ACC112 (cell line): Measurements from ENCODE around the gene PHF8.

Source experiments
- H2AFZ ChIP-seq: fragments of 200-600 bp; sonication (generic); one replicate; pipeline ENCODE4 v1.6.0; 2017; ENCODE audit warnings: antibody characterized with exemption, low read length; ENCODE audit not compliant: unreplicated experiment
- H3K27ac ChIP-seq: fragments of 200-600 bp; sonication (generic); 2 replicates; pipeline ENCODE4 v1.5.1; 2014; ENCODE audit warnings: low read depth, mild to moderate bottlenecking, antibody characterized with exemption, low read length, moderate library complexity
- H3K27me3 ChIP-seq: fragments of 200-600 bp; sonication (generic); 2 replicates; pipeline ENCODE4 v1.6.1; 2014; ENCODE audit warnings: mild to moderate bottlenecking, antibody characterized with exemption, low read length, moderate library complexity, mixed read lengths; ENCODE audit not compliant: insufficient read depth
- H3K36me3 ChIP-seq: fragments of 200-600 bp; sonication (generic); 2 replicates; pipeline ENCODE4 v1.6.1; 2016; ENCODE audit warnings: mild to moderate bottlenecking, antibody characterized with exemption, low read length, moderate library complexity, mixed read lengths; ENCODE audit not compliant: insufficient read depth
- H3K4me1 ChIP-seq: fragments of 200-600 bp; sonication (generic); one replicate; pipeline ENCODE4 v1.6.1; 2016; ENCODE audit warnings: low read length, mixed read lengths; ENCODE audit not compliant: insufficient read depth, unreplicated experiment, control insufficient read depth
- H3K4me3 ChIP-seq: fragments of 200-600 bp; sonication (generic); 2 replicates; pipeline ENCODE4 v1.5.1; 2014; ENCODE audit warnings: mild to moderate bottlenecking, low read depth, low read length
- H3K79me2 ChIP-seq: fragments of 200-600 bp; sonication (generic); one replicate; pipeline ENCODE4 v1.6.0; 2016; ENCODE audit warnings: low read length; ENCODE audit not compliant: control insufficient read depth, unreplicated experiment, insufficient read depth

The PHF8 gene

DNA sequence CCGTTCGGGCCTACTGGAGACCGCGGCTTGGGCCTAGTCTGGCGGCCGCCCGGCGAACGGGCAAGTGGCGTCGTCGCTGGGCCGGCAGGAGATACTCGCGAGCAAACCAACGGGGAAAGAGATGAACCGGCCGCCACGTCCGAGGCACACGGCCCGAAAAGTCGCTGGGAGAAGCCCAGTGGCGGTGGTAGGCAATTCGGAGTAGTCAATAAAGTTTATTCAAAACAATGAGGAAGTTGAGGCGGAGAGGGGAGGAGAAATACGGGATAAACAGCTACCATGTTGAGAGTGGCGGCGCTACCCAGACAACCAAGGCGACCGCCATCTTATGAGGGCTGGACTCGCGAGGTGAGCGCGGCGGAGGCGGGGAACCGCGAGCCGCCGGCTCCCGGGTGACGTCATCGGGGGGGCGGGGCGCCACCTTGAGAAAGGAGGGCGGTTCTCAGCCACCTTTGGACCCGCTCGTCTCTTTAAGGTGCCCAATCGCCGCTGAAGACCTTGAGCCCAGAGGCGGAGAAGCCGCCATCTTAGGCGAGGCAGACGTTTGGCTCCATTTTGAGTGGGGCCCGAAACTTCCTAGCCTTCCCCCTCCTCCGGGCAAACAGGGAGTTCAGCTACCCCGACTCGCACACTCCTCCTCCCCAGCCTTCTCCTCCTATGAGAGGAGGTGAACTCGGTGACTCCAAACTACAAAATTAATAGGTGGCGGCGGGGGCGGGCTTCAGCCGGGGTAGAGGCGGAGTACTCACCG lies at the start of gene PHF8:
Gene PHF8 (minus strand): TSS at position 348 of the 751 bp plus-strand sequence. CDS start 1,745 bp downstream, outside the sequence.
- H2AFZ ChIP-seq = peak within 1 kb of the TSS; percentile 74
- H3K4me3 ChIP-seq = peak within 1 kb of the TSS; percentile 94
- H3K79me2 ChIP-seq = peaks cover 11% of the 10 kb centered on the region
- H3K27ac ChIP-seq = peak within 1 kb of the TSS; percentile 87
- H3K27me3 ChIP-seq = no peaks in the 10 kb centered on the region
- no peaks in the 10 kb centered on the region for H3K36me3 ChIP-seq
- H3K4me1 ChIP-seq = no peaks in the 10 kb centered on the region

DNA sequence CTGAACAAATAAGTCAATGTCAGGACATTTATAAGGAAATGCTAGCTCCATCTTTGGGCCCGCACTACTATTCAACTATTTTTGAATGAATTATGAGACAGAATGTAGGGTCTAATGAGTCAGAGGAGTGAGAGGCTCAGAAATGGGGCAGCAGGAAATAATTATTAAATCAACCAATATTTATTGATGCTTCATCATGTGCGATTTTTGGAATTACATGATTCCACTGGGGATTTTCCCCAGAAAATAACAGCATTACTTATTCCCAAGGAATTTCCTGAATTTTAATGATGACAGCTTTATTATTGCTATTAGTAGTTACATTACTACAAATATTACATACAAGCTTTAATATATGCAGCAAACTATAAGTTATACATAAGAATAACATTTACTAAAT lies 49.3 kb upstream of the PHF8 start:
- no peaks in the 10 kb centered on the region for H3K79me2 ChIP-seq
- H3K36me3 ChIP-seq = no peaks in the 10 kb centered on the region
- no peaks in the 10 kb centered on the region for H3K27me3 ChIP-seq
- peak overlapping the region; percentile 82 for H3K27ac ChIP-seq
- H2AFZ ChIP-seq = peak overlapping the region; percentile 50
- H3K4me1 ChIP-seq = peaks cover 12% of the 10 kb centered on the region
- peak overlapping the region; percentile 40; the same call in 1 of the 2 replicates for H3K4me3 ChIP-seq

DNA sequence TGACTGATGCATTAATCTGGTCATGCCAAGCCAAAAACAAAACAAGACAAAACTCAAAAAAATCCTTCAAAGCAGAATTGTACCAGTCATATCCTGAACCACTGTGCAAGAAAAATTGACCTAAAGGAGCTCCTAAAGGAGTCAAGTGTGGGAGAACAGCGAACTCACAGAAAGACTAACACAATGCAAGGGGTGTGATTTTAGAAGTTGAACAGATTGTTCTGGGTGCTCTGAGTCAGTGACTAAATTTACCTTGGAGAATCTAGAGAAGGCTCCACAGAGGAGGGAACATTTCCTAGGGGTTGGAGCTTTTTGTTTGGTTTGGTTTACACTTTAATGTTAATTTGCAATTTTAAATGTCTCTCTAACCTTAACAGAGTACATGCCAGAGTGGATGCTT lies 48.9 kb upstream of the PHF8 start:
- Histone ChIP-seq H2AFZ (peak overlapping the region; percentile 50), H3K4me1 (peaks cover 12% of the 10 kb centered on the region), H3K79me2 (no peaks in the 10 kb centered on the region), H3K27ac (peak overlapping the region; percentile 82), H3K4me3 (peak overlapping the region; percentile 40; the same call in 1 of the 2 replicates), H3K27me3 (no peaks in the 10 kb centered on the region), H3K36me3 (no peaks in the 10 kb centered on the region)

DNA sequence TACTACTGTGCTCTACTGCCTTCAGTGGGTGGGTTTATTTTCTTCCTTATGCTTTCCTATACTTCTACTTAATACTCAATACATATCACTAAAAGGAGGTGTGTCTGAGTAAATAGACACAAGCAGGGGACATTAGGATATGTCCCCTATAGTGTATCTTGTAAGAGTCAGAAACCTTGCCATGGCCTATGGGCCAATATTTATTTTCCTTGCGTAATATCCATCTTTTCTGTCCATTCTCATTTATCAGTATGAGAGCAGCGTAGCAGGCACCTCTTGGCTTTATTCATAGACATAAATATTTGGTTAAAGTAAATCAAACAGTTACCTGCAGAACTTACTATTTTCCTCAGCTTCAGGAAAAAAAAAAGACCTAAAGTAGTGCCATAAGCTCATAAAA lies 46.6 kb upstream of the PHF8 start:
- Histone ChIP-seq H3K79me2 (no peaks in the 10 kb centered on the region), H3K27ac (no peak overlapping the region), H2AFZ (no peak overlapping the region), H3K4me1 (peaks cover 16% of the 10 kb centered on the region), H3K36me3 (no peaks in the 10 kb centered on the region), H3K4me3 (no peak overlapping the region), H3K27me3 (no peaks in the 10 kb centered on the region)

DNA sequence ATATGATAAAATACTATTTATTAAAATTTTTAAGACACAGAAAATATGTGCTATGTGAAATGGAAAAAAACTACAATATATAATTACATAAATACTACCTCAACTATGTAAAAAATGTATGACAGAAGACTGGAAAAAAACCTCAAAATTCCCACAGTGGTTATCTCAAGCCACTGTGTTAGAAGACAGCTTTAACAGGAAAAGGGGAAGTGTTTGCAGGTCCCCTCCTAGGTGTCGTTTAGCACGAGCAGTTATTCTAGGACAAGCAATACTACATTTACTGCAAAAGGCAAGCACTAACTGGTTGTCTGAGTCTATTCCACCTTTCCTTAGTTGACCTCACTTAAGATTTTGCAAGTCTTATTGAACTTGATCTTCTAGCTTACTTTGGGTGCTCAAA lies 44.9 kb upstream of the PHF8 start:
- no peaks in the 10 kb centered on the region for H3K79me2 ChIP-seq
- H3K27ac ChIP-seq = no peak overlapping the region
- no peaks in the 10 kb centered on the region for H3K36me3 ChIP-seq
- no peak overlapping the region for H2AFZ ChIP-seq
- H3K4me3 ChIP-seq = no peak overlapping the region
- no peaks in the 10 kb centered on the region for H3K27me3 ChIP-seq
- peaks cover 16% of the 10 kb centered on the region for H3K4me1 ChIP-seq

DNA sequence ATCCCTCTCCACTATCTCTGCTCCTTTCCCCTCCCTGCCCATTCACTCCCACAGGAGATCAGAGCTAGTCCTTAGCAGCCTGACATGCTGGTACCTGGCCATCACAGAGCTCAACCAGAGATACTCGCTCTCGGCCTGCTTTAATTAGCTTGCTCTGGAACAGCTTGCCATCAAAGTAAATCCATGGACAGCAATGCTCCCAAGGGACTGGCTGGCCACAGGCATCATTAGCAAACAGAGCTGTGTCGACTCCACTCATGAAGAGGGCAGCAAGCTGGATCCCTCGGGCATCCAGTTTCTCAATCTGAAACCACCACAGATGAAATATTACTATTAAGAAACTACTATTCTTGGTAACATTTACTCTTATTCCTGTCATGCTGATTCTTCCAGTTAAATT lies 43.4 kb upstream of the PHF8 start:
- Histone ChIP-seq H3K36me3 (no peaks in the 10 kb centered on the region), H2AFZ (no peak overlapping the region), H3K4me3 (no peak overlapping the region), H3K27ac (no peak overlapping the region), H3K4me1 (peaks cover 4% of the 10 kb centered on the region), H3K79me2 (no peaks in the 10 kb centered on the region), H3K27me3 (no peaks in the 10 kb centered on the region)

DNA sequence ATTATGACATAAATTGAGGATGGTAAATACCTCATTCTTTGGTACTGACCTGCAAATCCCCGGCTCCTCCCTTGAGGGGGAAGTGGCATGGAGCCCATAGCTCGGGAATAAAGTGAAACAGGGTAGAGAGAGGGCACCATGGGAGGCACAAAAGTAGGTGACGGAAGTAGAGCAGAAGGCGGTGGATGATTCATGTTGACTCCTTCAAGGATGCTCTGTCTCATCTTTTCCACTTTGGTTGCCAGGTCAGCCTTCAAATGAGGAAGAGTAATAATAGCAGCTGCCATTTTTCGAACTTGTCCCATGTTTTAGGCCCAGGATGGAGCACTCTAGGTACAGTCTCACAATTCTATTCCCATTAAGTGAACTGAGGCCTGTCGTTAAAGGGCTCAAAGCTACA lies 41.4 kb upstream of the PHF8 start:
- H3K27me3 ChIP-seq = no peaks in the 10 kb centered on the region
- H2AFZ ChIP-seq = no peak overlapping the region
- H3K4me1 ChIP-seq = peaks cover 4% of the 10 kb centered on the region
- H3K4me3 ChIP-seq = no peak overlapping the region
- no peaks in the 10 kb centered on the region for H3K79me2 ChIP-seq
- H3K27ac ChIP-seq = no peak overlapping the region
- H3K36me3 ChIP-seq = no peaks in the 10 kb centered on the region

DNA sequence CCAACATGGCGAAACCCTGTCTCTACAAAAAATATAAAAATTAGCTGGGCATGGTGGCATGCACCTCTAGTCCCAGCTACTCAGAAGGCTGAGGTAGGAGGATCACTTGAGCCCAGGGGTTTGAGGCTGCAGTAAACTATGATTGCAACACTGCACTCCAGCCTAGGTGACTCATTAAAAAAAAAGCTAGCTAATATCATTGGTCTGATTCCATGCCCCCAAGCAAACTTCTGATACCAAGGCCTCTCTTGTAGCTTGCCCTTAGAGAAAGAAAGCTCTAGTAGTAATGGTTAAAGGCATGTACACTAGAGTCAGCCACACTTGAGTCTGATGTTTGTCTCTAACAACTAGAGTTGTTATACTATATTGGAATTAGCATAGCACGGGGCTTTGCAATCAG lies 32.6 kb upstream of the PHF8 start:
- Histone ChIP-seq H3K27ac (no peak overlapping the region), H3K4me3 (no peak overlapping the region), H3K27me3 (no peaks in the 10 kb centered on the region), H3K79me2 (no peaks in the 10 kb centered on the region), H3K36me3 (no peaks in the 10 kb centered on the region), H2AFZ (no peak overlapping the region), H3K4me1 (peaks cover 4% of the 10 kb centered on the region)

DNA sequence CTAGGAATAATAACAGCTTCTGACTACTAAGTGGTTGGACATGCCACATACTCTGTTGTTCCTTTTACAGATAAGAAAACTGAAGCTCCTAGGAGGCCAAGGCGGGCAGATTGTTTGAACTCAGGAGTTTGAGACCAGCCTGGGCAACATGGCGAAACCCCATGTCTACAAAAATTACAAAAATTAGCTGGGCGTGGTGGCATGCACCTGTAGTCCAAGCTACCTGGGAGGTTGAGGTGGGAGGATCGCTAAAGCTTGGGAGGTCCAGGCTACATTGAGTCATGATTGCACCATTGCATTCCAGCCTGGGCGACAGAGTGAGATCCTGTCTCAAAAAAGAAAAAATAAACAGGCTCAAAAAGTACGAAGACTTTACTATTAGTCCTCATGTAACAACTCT lies 30.6 kb upstream of the PHF8 start:
- no peaks in the 10 kb centered on the region for H3K36me3 ChIP-seq
- no peaks in the 10 kb centered on the region for H3K79me2 ChIP-seq
- no peak overlapping the region for H3K4me3 ChIP-seq
- no peak overlapping the region for H3K27ac ChIP-seq
- H2AFZ ChIP-seq = no peak overlapping the region
- no peaks in the 10 kb centered on the region for H3K27me3 ChIP-seq
- H3K4me1 ChIP-seq = peaks cover 4% of the 10 kb centered on the region

DNA sequence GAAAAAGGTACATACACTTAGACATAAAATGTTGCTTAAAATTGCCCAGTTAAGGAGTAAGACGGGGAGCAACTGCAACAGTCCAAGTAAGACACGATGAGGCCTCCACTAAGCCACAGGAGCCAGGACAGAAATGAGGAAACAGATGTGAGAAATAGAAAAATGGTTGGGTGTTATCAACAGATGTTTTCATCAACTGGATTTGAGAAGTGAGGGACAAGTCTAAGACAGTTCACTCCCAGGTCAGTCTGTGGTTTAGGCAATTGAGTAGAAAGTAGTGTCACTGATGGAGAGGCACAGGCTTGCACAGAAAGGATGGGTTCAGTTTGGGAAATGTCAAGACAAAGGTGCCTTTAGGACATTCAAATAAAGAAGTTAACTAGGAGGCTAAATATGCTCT lies 23.5 kb upstream of the PHF8 start:
- no peak overlapping the region for H3K4me3 ChIP-seq
- H3K36me3 ChIP-seq = no peaks in the 10 kb centered on the region
- H2AFZ ChIP-seq = no peak overlapping the region
- H3K79me2 ChIP-seq = no peaks in the 10 kb centered on the region
- no peaks in the 10 kb centered on the region for H3K27me3 ChIP-seq
- no peaks in the 10 kb centered on the region for H3K4me1 ChIP-seq
- no peak overlapping the region for H3K27ac ChIP-seq

DNA sequence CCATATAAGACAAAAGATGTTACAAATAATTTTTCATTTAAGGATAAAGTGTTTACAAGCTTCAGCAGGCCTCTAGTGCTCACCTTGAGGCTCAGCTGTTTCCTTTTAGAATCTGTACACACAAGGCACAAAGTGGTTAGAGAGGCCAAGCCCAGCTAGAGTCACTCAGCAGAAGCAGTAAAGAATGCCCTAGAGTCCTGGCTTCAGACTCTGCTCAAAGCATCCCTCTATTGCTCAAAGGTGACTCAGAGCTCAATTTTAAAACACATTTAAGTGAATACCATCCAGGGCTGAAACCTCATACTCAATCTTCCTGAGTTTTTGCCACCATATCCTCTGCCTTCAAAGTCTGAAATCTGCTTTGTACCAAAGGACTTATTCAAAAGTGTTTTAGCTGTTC lies 22.6 kb upstream of the PHF8 start:
- no peak overlapping the region for H3K4me3 ChIP-seq
- no peaks in the 10 kb centered on the region for H3K4me1 ChIP-seq
- H2AFZ ChIP-seq = no peak overlapping the region
- no peaks in the 10 kb centered on the region for H3K27me3 ChIP-seq
- H3K27ac ChIP-seq = no peak overlapping the region
- H3K79me2 ChIP-seq = no peaks in the 10 kb centered on the region
- H3K36me3 ChIP-seq = no peaks in the 10 kb centered on the region
